Liver (tissue), 9 donors: ENCODE measurements around the gene CCDC54. TPM values are rescaled to one million over a fixed set of nuclear protein-coding genes. Genes with fewer than 3 reads are reported as not detected.

Experiments used
- DNase-seq: peaks from one replicate; pipeline ENCODE4 v3.0.0-alpha.2; 2017; ENCODE audit warnings: low spot score
- H3K27ac ChIP-seq, 2 donors: one replicate each; pipeline ENCODE4 v1.7.0; 2013; ENCODE audit warnings: inconsistent platforms in 2 of 2, low read length in 2 of 2, control low read depth in 1 of 2, low read depth in 1 of 2, mild to moderate bottlenecking in 1 of 2
- H3K27me3 ChIP-seq, 4 donors: one replicate each; pipeline versions ENCODE4 v1.6.1 to v1.7.0; 2013; ENCODE audit warnings: low read length in 3 of 4, inconsistent platforms in 1 of 4, mild to moderate bottlenecking in 1 of 4, moderate library complexity in 1 of 4; ENCODE audit not compliant: control insufficient read depth in 4 of 4, insufficient read depth in 4 of 4
- H3K36me3 ChIP-seq, 4 donors: one replicate each; pipeline versions ENCODE4 v1.6.1 to v1.7.0; 2013; ENCODE audit warnings: low read length in 3 of 4, mild to moderate bottlenecking in 3 of 4, low read depth in 1 of 4, moderate library complexity in 1 of 4; ENCODE audit not compliant: control insufficient read depth in 4 of 4, insufficient read depth in 3 of 4
- H3K4me1 ChIP-seq, 4 donors: one replicate each; pipeline versions ENCODE4 v1.6.1 to v1.7.0; 2013; ENCODE audit warnings: low read length in 3 of 4, mild to moderate bottlenecking in 3 of 4, moderate library complexity in 1 of 4; ENCODE audit not compliant: control insufficient read depth in 4 of 4, insufficient read depth in 4 of 4
- H3K4me3 ChIP-seq, 3 donors: one replicate each; pipeline versions ENCODE4 v1.6.1 to v1.7.0; 2013; ENCODE audit warnings: low read length in 3 of 3, control low read depth in 1 of 3, low read depth in 1 of 3, mild to moderate bottlenecking in 1 of 3
- H3K9ac ChIP-seq, 2 donors: one replicate each; pipeline ENCODE4 v1.7.0; 2013; ENCODE audit warnings: low read length in 2 of 2, mild to moderate bottlenecking in 2 of 2, moderate library complexity in 2 of 2, control low read depth in 1 of 2, low read depth in 1 of 2
- H3K9me3 ChIP-seq, 4 donors: one replicate each; pipeline versions ENCODE4 v1.6.1 to v1.7.0; 2013; ENCODE audit warnings: low read length in 3 of 4; ENCODE audit not compliant: control insufficient read depth in 4 of 4
- FOXA1 ChIP-seq: IDR thresholded peaks from 2 replicates; pipeline ENCODE4 v1.6.1; 2016; ENCODE audit warnings: antibody characterized with exemption
- MAX ChIP-seq: IDR thresholded peaks from 2 replicates; pipeline ENCODE4 v1.6.1; 2016; ENCODE audit warnings: antibody characterized with exemption
- RAD21 ChIP-seq, 2 donors: IDR thresholded peaks; 2 replicates each; pipeline ENCODE4 v1.6.1; 2016; ENCODE audit warnings: antibody characterized with exemption in 2 of 2, mild to moderate bottlenecking in 2 of 2
- WGBS: extraction: QIAGEN DNeasy Blood & Tissue Kit; methylation state at CpG from one replicate; pipeline ENCODE4 v1.1.7; 2013; 5-methylcytosine and 5-hydroxymethylcytosine counted together
- polyA plus RNA-seq, 2 donors: library from polyadenylated mRNA; stranded (reverse) in 1 of 2; unstranded in 1 of 2; fragments of 200-250 nt in 1 of 2; fragments of >200 nt in 1 of 2; fragmentation: Nextera tagmentation in 1 of 2; extraction: Ambion mirVana in 1 of 2; gene quantifications; one replicate each; pipeline versions ENCODE4 v1.2.1 to v1.2.3, GENCODE V29; 2013 to 2015
- total RNA-seq, 2 donors: library from RNA; depleted of rRNA; stranded (reverse); fragments of >200 nt; gene quantifications; one replicate each; pipeline ENCODE4 v1.2.3, GENCODE V29; 2014
- donor health status: healthy.
- donor health status: healthy.
- donor health status: healthy.
- donor health status: healthy.
- donor health status: healthy.

Gene CCDC54
- total and polyA plus RNA-seq, 4 donors, result 0.21 TPM; not detected in 3

GRCh38 chr3:107426223-107426622 is 49.0 kb downstream of the CCDC54 start:
- H3K36me3 ChIP-seq, result no peaks in the 10 kb centered on the region
- H3K9me3 ChIP-seq, result no peaks in the 10 kb centered on the region
- TF ChIP-seq MAX (no peak), RAD21 (IDR thresholded peaks at IDR 0.05) (no peak), FOXA1 (no peak)
- DNase-seq, result no peak
- H3K27me3 ChIP-seq, result no peaks in the 10 kb centered on the region
- H3K4me3 ChIP-seq, result no peak overlapping the region
- peaks cover 2 to 18% (median 14%) of the 10 kb centered on the region in 4 donors for H3K4me1 ChIP-seq
- 75% methylated on average over 3 of the region's 3 CpGs for WGBS
- no peak overlapping the region for H3K27ac ChIP-seq
- no peak overlapping the region for H3K9ac ChIP-seq

Other genes with a start within 250 kb of the CCDC54 start
- gene BBX, start 145.5 kb downstream of the CCDC54 start, total RNA-seq, result 10 to 100 TPM; 22.5 to 25.1 TPM
- 10 to 100 TPM in 1 of 2 donors, 1 to 10 TPM in 1; 4.7 to 18.5 TPM for gene BBX, start 145.5 kb downstream of the CCDC54 start, polyA plus RNA-seq